Effector CD4-positive, alpha-beta T cell (primary cell): ENCODE data around the gene NPAS4.
"Not testable (repeated sequence)": the region's sequence is repeated elsewhere in the genome, so short reads cannot be mapped to it uniquely, and the experiment has no call there.

Source experiments
- DNase-seq: peaks from one replicate; pipeline ENCODE4 v3.0.0-alpha.2; 2020

The NPAS4 gene

GRCh38 chr11:66418168-66418985 is 2.5 kb upstream of the NPAS4 start:
- peak; percentile 38 for DNase-seq

DNA sequence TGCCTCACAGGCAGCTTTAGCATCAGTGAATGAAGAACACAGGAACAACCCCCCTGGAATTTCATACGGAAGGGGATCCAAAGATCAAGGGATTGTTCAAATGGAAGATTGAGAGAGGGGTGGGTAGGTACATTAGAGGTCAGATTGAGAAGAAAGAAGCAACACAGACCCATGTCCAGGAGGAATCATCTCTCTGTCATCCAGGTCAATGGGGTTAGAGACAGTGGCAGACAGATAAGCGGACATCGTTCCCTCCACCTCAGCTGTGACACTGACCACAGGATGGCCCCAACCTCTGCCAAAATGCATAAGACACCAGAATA is 1.9 kb upstream of the NPAS4 start:
- DNase-seq: no peak

GRCh38 chr11:66419825-66420224 is 1.0 kb upstream of the NPAS4 start:
- DNase-seq: no peak

GRCh38 chr11:66421492-66422205 is 814 bp downstream of the NPAS4 start:
- DNase-seq: peak; percentile 86

DNA sequence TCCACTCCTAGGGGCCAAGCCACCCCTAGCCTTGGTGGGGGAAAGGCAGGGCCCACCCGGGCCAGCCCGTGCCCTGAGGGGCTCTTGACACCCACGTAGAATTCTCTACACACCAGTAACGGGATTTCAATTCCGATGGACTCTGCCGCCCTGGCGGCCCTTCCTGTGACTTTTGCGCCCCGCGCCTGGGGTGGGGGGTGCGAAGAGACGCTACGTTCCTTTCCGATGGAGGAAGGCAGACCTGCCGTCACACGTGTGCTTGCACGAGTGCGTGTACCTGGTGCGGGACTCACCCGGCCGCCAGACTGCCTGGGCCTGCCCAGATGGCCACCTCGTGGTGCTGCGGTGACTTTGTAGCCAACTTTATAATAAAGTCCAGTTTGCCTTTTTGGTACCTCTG is 5.5 kb downstream of the NPAS4 start:
- DNase-seq: no peak

DNA sequence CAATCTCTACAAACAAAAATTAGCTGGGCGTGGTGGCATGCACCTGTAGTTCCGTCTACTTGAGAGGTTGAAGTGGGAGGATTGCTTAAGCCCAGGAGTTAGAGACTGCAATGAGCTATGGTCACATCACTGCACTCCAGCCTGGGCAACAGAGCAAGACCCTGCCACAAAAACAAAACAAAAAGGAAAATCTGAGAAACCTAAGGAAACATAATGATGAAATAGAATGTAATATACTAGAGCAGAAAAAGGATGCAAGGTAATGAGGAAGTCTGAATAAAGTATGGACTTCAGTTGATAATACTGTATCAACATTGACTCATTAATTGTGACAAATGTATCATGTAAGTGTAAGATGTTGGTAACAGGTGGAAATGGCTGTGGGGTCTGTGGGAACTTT is 8.1 kb downstream of the NPAS4 start:
- DNase-seq: no peak

DNA sequence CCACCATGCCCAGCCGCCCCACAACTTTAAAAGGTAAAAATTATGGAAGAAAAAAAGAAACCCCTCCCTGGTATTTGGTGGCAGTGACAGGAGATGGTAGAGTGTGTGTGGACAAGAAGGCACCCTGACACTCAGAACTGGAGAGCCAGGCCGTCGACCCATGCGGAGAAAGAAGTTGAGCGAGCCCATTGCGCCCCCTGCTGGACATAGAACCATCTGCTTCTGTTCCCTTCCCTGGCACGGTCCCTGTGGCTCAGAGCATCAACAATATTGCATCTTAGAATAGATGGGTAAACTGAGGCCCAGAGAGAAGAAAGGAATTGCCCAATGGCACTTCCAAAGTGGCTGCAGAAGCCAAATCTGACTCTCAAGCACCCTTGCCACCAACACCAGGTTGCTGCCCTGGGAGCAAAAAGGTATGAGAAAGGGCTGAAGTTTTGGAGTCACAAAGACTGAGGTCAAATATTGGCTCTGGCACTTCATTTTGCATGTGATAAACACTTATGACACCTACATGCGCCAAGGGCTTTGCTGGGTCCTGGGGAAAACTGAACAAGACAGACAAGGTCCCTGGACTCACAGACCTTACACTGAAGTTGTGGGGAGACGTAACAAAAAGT is 9.3 kb downstream of the NPAS4 start:
- peak; percentile 64 for DNase-seq

- DNase-seq: not testable (repeated sequence)
These were observed 10.5 kb downstream of the NPAS4 start for GRCh38 chr11:66431287-66431686.

- DNase-seq: not testable (repeated sequence)
These were observed 11.1 kb downstream of the NPAS4 start for GRCh38 chr11:66431871-66432329.

- DNase-seq: no peak
These were observed 11.8 kb downstream of the NPAS4 start for GRCh38 chr11:66432597-66432996.

DNA sequence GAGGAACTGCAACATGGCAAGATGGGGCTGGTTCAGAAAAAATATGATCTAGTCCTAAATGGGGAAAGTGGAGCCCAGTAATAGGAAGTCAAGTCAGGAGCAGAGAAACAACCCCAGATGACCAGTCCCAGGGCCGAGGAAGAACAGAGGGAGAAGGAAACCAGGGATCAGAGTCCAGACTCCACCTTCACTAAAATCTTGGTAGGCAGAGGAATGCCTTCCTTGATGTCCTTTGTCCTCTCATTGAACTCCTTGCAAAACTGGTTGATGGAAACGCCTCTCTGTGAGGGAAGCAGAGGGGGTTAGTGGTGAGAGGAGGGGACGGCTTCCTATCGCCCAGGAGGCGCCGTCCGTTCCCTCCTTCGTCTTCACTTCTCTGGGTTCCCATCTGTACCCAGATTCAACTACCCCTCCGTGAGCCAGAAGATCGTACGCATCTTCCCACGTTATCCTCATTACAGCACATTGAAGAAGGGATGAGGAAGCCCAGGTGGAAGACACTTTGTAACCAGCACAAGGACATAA is 17.2 kb downstream of the NPAS4 start:
- DNase-seq: no peak

DNA sequence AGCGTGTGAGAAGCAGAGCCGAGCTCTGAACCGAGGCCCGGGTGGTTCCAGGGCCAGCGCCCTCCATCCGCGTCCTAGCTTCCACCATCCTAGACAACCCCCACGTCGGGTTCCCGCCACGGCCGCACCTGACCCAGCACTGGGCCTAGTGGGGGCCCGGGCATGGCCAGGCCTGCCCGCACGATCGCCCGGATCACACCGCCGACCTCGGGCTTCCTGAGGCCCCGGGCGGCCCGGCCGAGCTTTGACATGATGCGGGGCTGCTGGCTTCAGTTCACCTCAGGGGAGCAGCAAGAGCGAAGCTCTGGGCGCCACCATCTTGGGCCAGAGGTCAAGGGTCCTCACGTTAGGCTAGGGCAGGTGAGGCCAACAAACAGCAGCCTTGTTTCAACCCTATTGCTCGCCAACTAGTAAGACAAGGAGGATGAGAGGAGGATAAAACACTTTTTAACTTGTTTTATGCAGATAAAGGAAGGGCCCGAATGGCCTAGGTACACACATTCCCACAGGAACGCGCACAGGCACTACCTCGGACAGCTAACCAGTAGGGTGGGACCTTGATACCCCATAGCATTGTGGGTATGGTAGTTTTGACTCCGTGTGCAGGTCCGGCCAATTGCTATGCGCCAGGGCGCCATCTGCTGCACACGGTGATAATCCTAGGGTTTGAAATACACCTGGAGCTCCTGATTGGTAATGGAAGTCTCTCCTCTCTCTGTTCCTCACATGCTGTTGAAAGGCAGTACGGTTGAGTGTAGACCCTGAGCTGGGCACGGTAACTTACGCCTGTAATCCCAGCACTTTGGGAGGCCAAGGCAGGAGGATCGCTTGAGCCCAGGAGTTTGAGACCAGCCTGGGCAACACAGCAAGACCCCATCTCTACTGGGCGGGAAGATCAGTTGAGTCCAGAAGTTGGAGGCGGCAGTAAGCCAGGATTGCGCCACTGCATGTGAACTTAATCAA is 17.9 kb downstream of the NPAS4 start, which contains the start of gene MRPL11:
MRPL11 (minus strand) TSS at position 345 of the 963 bp plus-strand sequence; CDS start at position 251, 94 bp downstream.
- peak; percentile 86 for DNase-seq

DNA sequence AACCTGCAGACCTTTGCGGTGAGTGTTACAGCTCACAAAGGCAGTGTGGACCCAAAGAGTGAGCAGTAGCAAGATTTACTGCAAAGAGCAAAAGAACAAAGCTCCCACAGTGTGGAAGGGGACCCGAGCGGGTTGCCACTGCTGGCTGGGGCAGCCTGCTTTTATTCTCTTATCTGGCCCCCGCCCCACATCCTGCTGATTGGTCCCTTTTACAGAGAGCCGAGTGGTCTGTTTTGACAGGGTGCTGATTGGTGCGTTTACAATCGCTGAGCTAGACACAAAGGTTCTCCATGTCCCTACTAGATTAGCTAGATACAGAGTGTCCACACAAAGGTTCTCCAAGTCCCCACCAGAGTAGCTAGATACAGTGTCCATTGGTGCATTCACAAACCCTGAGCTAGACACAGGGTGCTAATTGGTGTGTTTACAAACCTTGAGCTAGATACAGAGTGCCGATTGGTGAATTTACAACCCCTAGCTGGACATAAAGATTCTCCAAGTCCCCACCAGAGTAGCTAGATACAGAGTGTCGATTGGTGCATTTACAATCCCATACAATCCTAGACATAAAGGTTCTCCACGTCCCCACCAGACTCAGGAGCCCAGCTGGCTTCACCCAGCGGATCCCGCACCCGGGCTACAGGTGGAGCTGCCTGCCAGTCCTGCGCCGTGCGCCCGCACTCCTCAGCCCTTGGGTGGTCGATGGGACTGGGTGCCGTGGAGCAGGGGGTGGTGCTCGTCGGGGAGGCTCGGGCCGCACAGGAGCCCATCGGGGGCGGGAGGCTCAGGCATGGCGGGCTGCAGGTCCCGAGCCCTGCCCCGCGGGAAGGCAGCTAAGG is 19.5 kb downstream of the NPAS4 start:
- DNase-seq: not testable (repeated sequence)

DNA sequence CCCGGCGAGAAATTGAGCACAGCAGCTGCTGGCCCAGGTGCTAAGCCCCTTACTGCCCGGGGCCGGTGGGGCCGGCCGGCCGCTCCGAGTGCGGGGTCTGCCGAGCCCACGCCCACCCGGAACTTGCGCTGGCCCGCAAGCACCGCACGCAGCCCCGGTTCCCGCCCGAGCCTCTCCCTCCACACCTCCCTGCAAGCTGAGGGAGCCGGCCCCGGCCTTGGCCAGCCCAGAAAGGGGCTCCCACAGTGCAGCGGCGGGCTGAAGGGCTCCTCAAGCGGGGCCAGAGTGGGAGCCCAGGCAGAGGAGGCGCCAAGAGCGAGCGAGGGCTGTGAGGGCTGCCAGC is 20.1 kb downstream of the NPAS4 start:
- not testable (repeated sequence) for DNase-seq

DNA sequence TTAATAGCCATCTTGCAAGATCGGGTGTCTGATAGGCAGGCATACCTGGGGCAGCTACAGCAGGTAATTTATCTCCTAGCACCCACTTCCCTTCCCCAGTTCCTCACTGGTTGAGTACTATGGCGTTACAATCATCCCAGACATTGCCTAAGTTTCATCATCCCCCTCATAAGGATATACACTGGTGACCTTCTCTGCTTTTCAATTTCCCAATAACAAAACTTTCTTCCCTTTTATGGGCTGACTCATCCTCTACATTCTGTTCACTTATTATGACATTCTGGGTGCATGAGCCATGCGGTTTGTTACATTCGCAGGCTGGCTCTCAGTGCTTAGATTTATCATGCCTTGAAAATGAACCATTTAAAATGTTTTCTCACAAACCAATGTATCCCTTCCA is 22.8 kb downstream of the NPAS4 start:
- DNase-seq: no peak

DNA sequence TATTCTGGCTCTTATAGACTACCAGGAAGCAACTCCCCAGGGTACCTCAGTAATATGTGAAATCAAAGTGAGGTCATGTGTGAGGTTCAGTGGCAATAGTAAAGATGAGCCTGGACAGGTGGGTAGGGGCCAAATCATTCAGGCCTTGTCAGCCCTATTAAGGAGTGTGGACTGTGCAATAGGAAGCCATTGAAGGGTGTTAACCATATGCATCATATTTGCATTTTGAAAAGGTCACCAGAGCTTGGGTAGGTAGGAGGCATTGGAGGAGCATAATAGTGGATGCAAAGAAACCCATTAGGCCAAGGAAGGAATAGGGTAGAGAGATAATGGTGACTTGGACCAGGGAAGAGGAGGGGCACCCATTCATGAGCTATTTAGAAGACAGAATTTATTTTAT is 26.2 kb downstream of the NPAS4 start:
- no peak for DNase-seq

DNA sequence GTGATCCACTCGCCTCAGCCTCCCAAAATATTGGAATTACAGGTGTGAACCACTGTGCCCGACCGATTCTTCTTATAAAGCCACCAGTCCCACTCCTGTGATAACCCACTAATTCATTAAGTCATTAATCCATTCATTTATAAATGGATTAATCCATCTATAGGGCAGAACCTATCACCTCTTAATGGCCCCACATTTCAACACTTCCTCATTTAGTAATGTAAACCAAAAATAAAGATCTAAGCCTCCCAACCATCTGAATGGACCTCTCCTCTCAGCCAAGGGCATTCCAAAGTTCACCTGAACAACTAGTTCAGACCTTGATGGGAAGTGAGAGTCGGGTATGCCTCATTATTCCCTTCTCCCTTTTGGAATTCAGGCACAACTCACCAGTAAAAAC is 27.7 kb downstream of the NPAS4 start:
- DNase-seq: no peak

GRCh38 chr11:66450560-66450959 is 29.7 kb downstream of the NPAS4 start:
- DNase-seq: no peak

DNA sequence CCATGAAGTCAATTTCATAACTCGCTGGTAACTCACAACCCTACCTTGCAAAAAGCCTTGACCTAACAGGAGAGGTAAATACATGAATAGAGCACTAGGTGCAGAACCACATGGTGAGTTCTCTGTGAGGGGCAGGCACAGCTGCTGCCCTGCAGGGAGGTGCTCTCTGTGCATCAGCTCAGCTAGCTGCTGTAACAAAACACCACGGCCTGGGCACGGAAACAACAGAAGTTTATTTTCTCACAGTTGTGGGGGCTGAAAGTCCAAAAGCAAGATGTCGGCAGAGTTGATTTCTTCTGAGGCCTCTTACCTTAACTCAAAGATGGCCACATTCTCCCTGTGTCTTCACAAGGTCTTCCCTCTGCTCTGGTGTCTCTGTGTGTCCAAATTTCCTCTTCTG is 30.8 kb downstream of the NPAS4 start:
- no peak for DNase-seq

DNA sequence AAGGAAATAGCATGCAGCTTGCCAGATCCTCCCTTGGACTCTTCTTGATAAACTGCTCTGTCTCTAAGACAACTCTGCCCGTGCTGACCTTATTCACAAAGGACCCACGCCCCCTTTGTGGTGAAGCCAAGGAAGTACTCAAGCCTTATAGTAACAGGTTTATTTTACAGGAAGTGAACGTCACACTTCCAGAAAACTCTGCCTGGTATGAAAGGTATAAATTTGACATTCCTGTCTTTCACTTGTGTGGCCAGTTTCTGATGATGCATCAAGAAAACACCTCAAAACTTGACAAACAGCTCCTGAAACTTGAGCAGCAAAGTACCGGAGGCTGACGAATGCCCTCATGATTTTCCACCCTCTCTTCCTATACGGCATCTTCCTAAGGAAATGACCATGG is 33.4 kb downstream of the NPAS4 start:
- no peak for DNase-seq

- DNase-seq: no peak
These were observed 34.0 kb downstream of the NPAS4 start for GRCh38 chr11:66454828-66455227.
